Measurements from ENCODE around the gene COL18A1. TPM values are rescaled to one million over a fixed set of nuclear protein-coding genes. Genes with fewer than 3 reads are reported as not detected.

The COL18A1 gene
- total and polyA plus RNA-seq, 2 experiments from 2014 or later, result 97.1 to 140 TPM

- Histone ChIP-seq H3K4me1 (ENCODE audit: insufficient read depth) (peaks cover 10% of the 10 kb centered on the region), H3K36me3 (replicated peaks; ENCODE audit: insufficient read depth, low read depth) (no peaks in the 10 kb centered on the region), H4K20me1 (ENCODE audit: insufficient read depth, poor library complexity, severe bottlenecking) (no peaks in the 10 kb centered on the region), H3K27ac (peak overlapping the region; percentile 63), H3K4me2 (no peak overlapping the region), H3K27me3 (no peaks in the 10 kb centered on the region), H3K9me3 (ENCODE audit: low read depth) (no peaks in the 10 kb centered on the region), H3K79me2 (no peaks in the 10 kb centered on the region), H2AFZ (no peak overlapping the region), H3K4me3 (no peak overlapping the region), H3K9me2 (replicated peaks; ENCODE audit: insufficient read depth) (no peaks in the 10 kb centered on the region)
- DNase-seq (ENCODE audit: low spot score), result no peak
- TF ChIP-seq EZH2phosphoT487 (IDR thresholded peaks at IDR 0.05; ENCODE audit: low read depth, severe bottlenecking, unreplicated experiment) (no peak), EZH2 (IDR thresholded peaks at IDR 0.05; ENCODE audit: borderline replicate concordance) (no peak), CTCF (IDR thresholded peaks at IDR 0.05; ENCODE audit: poor library complexity) (no peak)
- 86% methylated on average over 5 of the region's 5 CpGs for WGBS (ENCODE audit: low lambda C conversion rate, missing lambda C conversion rate)
These were observed 27.6 kb upstream of the COL18A1 start for GRCh38 chr21:45377325-45377709.

GRCh38 chr21:45377866-45378257, 27.1 kb upstream of the COL18A1 start:
- Histone ChIP-seq H3K79me2 (no peaks in the 10 kb centered on the region), H3K9me3 (ENCODE audit: low read depth) (no peaks in the 10 kb centered on the region), H3K9me2 (replicated peaks; ENCODE audit: insufficient read depth) (no peaks in the 10 kb centered on the region), H3K27me3 (no peaks in the 10 kb centered on the region), H3K4me1 (ENCODE audit: insufficient read depth) (peaks cover 10% of the 10 kb centered on the region), H4K20me1 (ENCODE audit: insufficient read depth, poor library complexity, severe bottlenecking) (no peaks in the 10 kb centered on the region), H3K4me3 (no peak overlapping the region), H3K27ac (peak overlapping the region; percentile 63), H3K4me2 (no peak overlapping the region), H3K36me3 (replicated peaks; ENCODE audit: insufficient read depth, low read depth) (no peaks in the 10 kb centered on the region), H2AFZ (no peak overlapping the region)
- DNase-seq (ENCODE audit: low spot score), result no peak
- WGBS (ENCODE audit: low lambda C conversion rate, missing lambda C conversion rate), result 69% methylated on average over 5 of the region's 5 CpGs
- TF ChIP-seq CTCF (IDR thresholded peaks at IDR 0.05; ENCODE audit: poor library complexity) (no peak), EZH2 (IDR thresholded peaks at IDR 0.05; ENCODE audit: borderline replicate concordance) (no peak)

GRCh38 chr21:45378258-45378966, 26.6 kb upstream of the COL18A1 start:
- H3K27ac ChIP-seq, result peak overlapping the region; percentile 41
- 35% methylated on average over 13 of the region's 13 CpGs for WGBS (ENCODE audit: low lambda C conversion rate, missing lambda C conversion rate)

More at GRCh38 chr21:45378258-45378966, 26.6 kb upstream of the COL18A1 start:
- no peaks in the 10 kb centered on the region for H3K9me2 ChIP-seq (replicated peaks; ENCODE audit: insufficient read depth)
- H3K4me1 ChIP-seq (ENCODE audit: insufficient read depth), result peaks cover 10% of the 10 kb centered on the region
- H2AFZ ChIP-seq, result no peak overlapping the region
- H3K4me2 ChIP-seq, result no peak overlapping the region
- no peaks in the 10 kb centered on the region for H3K27me3 ChIP-seq
- no peaks in the 10 kb centered on the region for H3K79me2 ChIP-seq
- no peaks in the 10 kb centered on the region for H4K20me1 ChIP-seq (ENCODE audit: insufficient read depth, poor library complexity, severe bottlenecking)
- no peak overlapping the region for H3K4me3 ChIP-seq
- no peaks in the 10 kb centered on the region for H3K36me3 ChIP-seq (replicated peaks; ENCODE audit: insufficient read depth, low read depth)
- no peak for TF ChIP-seq EZH2 (IDR thresholded peaks at IDR 0.05; ENCODE audit: borderline replicate concordance)
- no peak for TF ChIP-seq EZH2phosphoT487 (IDR thresholded peaks at IDR 0.05; ENCODE audit: low read depth, severe bottlenecking, unreplicated experiment)
- no peak for TF ChIP-seq CTCF (IDR thresholded peaks at IDR 0.05; ENCODE audit: poor library complexity)
- peak; percentile 54 for DNase-seq (ENCODE audit: low spot score)
- H3K9me3 ChIP-seq (ENCODE audit: low read depth), result no peaks in the 10 kb centered on the region

All from hepatocyte (in vitro differentiated cells).